HG03575 (cell line): ENCODE data around the gene ATRN.
"Not testable (repeated sequence)": the region's sequence is repeated elsewhere in the genome, so short reads cannot be mapped to it uniquely, and the experiment has no call there.

ENCODE experiments used
- ATAC-seq: cut with Tn5 transposase; IDR thresholded peaks from one replicate; pipeline ENCODE4 v1.9.1; 2021; ENCODE audit not compliant: unreplicated experiment, insufficient number of reproducible peaks, low FRiP score; ENCODE audit errors: extremely low read depth

ATRN gene

DNA sequence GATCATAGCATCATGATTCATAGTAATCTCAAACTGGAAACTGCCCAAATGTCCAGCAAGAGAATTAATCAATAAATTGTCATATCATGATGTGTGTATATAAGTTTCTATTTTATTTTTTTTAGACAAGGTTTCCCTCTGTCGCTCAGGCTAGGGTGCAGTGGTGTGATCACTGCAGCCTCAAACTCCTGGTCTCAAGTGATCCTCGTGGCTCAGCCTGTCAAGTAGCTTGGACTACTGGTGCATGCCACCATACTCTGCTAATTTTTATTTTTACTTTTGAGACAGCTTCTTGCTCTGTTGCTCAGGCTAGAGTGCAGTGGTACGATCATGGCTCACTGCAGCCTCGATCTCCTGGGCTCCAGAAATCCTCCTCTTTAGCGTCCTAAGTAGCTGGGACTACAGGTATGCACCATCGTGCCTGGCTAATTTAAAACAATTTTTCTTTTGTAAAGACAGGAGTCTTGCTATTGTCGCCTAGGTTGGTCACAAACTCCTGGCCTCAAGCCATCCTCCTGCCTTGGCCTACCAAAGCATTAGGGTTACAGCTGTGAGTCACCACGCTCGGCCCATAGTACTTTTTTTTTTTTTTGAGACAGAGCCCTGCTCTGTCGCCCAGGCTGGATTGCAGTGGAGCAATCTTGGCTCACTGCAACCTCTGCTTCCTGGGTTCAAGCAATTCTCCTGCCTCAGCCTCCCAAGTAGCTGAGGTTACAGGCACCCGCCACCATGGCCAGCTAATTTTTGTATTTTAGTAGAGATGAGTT, 8.7 kb upstream of the ATRN start:
- ATAC-seq = no peak

DNA sequence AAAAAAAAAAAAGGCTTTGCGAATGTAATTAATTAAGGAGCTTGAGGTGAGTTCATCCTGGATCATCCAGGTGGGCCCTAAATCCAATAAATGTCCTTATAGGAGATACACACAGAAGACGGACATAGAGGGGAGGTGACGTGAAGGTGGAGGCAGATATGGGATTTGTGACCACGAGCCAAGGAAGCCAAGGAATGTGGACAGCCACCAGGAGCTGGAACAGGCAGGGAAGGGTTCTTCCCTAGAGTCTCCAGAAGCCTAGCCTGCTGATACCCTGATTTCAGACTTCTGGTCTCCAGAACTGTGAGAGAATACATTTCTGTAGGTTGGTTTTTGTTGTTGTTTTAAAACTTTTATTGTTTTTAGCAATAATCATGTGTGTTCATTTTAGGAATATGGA, 6.7 kb upstream of the ATRN start:
- ATAC-seq = no peak

DNA sequence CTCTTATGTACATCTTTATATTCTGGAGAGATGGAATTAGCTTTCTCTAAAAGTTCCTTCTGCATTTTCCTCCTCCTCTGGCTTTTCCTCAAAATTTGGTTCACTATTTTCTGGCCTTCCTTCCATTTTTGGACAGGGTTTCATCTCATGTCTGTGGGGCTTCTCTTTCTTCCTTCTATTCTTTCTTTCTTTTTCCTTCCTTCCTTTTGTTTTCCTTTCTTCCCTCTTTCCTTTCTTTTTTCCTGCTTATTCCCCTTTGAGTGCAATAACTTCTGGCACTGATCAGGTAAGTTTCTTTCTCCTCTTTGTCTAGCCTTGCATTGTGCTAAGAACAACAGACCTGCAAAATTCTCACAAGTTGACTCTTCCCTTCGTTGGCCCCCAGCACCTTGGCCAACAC, 5.5 kb upstream of the ATRN start:
- ATAC-seq = no peak

DNA sequence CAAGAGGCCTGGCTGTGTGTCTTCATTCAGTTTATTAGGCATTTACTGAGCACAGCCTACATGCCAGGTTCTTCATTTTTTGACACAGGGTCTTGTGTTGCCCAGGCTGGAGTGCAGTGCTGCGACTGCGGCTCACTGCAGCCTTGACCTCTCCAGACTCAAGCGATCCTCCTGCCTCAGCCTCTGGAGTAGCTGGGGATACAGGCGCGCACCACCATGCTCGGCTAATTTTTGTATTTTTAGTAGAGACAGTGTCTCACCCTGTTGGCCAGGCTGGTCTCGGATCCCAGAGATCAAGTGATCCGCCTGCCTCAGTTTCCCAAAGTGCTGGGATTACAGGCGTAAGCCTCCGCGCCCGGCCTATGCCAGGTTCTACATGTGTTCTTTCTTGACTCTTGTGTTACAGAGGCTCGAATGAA, 601 bp upstream of the ATRN start:
- ATAC-seq = no peak

DNA sequence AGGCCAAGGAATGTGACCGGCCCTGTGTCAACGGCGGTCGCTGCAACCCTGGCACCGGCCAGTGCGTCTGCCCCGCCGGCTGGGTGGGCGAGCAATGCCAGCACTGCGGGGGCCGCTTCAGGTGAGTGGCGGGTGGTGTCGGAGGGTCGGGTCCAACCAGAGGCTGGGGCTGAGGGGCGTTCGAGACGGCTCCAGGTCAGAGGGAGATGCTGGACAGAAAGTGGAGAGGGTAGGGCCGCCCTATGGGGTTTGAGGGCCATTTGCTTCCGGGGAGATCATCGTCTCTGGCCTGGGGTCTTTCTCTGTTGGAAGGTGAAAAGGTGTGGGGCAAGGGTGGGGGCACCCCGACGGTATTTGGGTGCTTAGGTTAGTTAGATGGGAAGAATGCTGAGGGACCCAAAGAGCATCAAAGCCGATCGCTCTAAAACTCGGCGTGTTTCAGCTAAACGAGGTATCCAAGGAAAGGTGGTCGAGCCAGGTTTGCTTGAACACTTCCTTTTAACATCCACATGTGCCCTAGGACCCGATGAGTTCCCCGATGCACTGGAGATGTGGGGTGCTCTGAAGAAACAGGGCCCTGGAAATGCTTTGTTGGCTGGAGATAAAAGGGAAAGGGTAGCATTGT, 691 bp downstream of the ATRN start:
- no peak for ATAC-seq

DNA sequence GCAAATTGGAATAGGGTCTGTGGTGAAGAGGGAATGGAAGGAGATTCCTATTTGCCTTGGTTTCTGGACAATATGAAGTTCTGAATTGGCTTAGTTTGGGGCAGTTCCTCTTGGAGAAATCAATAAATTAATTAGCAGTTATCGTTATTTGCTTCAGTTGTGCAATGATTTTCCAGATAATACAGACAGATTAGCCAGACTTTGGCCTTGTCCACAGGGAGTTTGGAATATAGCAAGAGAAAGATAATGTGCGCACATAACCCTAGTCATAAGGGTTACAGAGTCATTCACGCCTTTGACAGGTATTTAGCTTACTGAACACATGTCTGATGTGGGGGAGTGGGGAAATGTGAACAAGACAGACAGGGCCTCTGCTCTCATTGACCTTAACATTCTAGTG, 1.3 kb downstream of the ATRN start:
- no peak for ATAC-seq

DNA sequence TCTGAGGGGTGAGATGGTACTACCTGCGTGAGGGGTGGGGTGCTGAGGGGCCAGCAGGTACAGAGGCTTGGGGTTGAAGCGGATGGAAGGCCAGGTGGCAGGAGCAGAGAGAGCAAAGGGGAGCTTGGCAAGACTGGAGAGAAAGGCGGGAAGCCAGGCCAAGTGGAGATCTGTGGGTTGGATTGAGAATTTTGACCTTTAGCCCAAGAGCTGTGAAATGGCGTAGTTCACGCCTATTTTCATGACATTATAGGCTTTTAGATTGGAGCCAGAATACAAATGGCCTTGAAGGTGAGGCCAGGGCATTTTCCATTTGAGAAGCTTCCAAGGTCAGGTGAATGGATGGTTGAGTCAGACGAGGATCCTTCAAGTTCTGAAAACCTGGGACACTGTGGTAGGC, 2.5 kb downstream of the ATRN start:
- ATAC-seq = no peak

DNA sequence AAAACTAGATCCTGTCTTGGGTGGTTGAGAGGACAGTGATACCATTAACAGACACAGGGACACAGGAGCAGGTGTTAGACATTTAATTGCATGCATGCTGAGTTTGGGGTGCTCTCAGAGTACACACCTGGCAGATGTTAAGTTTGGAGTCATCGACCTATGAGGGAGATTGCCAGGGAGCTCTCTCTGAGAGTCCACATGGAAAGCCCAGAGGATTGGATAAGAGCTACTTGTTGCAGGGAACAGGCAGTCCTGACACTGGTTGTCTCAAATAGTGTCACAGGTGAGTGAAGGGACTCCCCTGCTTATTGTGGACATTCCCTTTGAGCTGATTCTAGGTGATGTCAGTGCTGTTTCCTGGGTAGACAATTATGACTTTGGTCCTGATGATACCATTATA, 3.1 kb downstream of the ATRN start:
- ATAC-seq = no peak

DNA sequence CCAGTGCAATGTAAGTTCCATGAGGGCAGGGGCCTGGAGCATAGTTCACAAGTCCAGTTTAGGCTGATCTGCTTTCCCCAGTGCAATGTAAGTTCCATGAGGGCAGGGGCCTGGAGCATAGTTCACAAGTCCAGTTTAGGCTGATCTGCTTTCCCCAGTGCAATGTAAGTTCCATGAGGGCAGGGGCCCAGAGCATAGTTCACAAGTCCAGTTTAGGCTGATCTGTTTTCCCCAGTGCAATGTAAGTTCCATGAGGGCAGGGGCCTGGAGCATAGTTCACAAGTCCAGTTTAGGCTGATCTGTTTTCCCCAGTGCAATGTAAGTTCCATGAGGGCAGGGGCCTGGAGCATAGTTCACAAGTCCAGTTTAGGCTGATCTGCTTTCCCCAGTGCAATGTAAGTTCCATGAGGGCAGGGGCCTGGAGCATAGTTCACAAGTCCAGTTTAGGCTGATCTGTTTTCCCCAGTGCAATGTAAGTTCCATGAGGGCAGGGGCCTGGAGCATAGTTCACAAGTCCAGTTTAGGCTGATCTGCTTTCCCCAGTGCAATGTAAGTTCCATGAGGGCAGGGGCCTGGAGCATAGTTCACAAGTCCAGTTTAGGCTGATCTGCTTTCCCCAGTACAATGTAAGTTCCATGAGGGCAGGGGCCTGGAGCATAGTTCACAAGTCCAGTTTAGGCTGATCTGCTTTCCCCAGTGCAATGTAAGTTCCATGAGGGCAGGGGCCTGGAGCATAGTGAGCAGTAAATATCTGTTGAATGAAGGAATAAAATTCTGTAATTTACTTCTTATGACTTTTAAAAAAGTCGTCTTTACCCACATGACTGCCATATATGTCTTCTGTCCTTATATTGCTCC, 6.4 kb downstream of the ATRN start:
- ATAC-seq = not testable (repeated sequence)

DNA sequence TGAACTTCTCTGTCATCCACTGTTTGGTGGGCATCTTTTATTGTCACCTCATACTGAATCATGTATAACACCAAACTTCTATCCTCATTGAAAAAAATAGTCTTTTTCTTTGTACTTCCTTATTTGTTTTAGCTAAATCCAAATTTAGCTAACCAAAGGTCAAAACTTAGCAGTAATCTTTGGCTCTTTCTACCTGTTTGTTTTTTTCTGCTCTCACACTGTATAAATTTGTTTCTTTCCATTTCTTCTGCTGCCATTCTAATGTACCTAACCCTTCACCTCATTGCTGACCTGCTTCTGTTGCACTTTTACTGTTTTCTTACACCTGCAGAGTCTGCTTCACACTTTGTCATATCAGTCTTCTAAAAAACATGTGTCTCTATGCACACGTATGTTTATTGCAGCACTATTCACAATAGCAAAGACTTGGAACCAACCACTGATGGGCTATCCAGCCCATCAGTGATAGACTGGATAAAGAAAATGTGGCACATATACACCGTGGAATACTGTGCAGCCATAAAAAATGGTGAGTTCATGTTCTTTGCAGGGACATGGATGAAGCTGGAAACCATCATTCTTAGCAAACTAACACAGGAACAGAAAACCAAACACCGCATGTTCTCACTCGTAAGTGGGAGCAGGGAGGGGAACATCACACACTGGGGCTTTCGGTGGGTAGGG, 7.2 kb downstream of the ATRN start:
- no peak for ATAC-seq

DNA sequence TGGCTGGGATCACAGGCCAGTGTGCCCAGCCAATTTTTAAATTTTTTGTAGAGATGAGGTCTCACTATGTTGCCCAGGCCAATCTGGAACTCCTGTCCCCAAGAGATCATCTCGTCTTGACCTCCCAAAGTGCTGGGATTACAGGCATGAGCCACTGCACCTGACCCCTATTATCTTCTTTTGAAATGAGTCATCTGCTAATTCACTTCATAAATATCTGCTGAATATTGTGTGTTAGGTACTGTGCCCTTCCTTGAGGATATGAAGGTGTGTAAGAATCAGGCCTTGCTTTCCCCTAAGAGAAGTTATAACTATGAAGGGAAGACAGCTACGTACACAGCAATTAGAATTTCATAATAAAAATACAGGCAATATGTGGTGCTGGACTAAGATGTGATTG, 8.2 kb downstream of the ATRN start:
- ATAC-seq = no peak

DNA sequence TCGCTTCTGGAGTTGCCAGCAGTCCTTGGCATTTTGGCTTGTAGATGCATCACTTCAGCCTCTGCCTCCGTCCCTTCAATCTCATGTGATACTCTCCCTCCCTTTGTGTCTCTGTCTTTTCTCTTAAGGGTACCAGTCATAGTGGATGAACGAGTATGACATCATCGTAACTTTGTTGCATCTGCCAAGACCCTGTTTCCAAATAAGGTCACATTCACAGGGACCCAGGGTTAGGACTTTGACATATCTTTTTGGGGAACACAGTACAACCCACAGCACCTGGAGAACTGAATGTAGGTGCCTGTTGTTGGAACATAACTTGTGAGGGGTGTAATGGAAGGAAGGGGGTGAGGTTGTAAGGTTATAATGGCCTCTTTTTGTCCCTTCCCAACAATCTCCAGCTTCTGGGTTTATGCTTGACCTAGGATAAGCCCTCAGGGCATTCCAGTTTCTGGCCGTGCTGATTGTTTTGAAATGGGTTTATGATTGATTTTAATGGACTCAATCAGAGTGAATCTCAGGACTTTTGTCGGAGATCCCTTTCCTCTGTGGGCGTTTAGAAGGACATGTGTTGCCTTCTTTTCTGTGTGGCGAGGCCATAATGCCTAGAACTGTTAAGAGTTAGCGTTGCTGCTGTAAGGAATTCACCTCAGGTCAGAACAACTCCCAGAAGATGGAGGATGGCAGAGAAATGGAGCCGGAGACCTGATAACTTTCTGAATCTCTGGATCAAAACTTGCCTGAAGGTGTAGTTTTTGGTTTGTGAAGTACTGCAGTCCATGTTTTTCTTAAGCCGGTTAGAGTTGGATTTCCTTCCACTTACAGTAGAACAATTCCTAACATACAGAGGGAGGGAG, 9.2 kb downstream of the ATRN start:
- no peak for ATAC-seq

DNA sequence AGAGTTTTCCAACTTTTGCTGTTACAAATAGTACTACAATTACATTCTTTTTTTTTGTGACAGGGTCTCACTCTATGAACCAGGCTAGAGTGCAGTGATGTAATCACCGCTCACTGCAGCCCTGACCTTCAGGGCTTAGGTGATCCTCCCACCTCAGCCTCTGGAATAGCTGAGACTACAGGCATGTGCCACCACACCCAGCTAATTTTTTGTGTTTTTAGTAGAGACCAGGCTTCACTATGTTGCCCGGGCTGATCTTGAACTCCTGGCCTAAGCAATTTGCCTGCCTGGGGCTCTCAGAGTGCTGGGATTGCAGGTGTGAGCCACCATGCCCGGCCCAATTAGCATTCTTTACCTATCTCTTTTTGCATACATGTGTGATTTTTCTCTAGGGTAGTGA, 12.5 kb downstream of the ATRN start:
- ATAC-seq = no peak

DNA sequence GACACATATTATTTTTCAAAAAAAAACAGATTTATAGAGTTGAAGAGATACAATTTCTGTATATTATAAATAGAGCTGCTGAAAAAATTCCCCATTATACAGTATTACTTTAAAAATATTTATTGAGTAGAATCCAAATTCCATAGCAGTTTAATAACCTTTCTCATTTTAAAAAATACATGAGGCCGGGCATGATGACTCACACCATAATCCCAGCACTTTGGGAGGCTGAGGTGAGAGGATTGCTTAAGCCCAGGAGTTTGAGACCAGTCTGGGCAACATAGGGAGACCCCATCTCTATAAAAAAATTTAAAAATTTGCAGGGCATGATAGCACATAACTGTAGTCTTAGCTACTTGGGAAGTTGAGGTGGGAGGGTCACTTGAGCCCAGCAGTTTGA, 13.0 kb downstream of the ATRN start:
- no peak for ATAC-seq

DNA sequence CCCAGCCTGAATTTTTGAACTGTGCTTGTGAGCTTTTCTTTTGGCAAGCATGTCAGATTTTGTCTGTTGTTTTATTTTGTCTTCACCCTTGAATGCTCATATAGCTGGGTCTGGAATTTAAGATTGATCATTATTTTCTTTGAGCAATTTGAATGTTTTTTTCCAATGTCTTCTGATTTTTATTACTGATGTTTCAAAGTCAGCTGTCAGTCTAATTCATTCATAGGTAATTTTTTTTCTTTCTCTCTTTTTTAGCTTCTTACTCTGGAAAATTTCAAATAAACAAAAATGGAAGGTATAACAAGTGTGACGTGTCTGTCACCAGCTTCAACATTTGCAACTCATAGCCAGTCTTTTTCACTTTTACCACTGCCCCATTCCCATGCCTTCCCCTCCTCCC, 15.1 kb downstream of the ATRN start:
- no peak for ATAC-seq

DNA sequence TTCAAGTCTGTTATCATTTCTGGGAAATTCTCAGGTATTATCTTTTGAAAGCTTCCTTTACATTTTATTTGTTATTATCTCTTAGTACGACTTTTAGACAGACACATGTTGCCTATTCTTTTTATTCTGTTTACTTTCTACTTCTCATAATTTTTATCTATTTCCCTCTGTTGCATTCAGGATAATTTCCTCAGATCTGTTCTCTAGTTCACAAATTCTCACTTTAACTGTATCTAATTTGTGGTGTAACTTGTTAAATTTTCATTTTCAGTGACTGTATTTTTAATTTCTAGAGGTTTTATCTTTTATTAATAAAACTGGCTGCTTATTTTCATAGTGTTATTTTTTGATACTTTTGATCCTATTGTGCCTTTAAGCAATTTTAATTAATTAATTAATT, 16.0 kb downstream of the ATRN start:
- ATAC-seq = no peak

DNA sequence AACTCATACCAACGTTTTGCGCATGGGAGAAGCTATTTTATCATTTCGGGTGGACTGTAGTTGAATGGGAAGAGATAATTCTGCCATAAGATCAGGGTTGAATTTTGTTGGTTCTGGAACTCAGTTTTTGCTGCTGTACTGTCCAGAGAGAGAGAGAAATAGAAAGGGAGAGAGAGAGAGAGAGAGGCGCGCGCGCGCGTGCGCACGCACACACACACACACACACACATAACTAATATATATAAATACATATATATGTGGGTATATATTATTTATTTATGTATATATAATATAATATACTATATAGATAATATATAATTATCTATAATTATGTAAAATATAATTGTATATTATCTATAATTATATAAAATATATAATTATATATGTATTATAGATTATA, 21.9 kb downstream of the ATRN start:
- ATAC-seq = no peak

DNA sequence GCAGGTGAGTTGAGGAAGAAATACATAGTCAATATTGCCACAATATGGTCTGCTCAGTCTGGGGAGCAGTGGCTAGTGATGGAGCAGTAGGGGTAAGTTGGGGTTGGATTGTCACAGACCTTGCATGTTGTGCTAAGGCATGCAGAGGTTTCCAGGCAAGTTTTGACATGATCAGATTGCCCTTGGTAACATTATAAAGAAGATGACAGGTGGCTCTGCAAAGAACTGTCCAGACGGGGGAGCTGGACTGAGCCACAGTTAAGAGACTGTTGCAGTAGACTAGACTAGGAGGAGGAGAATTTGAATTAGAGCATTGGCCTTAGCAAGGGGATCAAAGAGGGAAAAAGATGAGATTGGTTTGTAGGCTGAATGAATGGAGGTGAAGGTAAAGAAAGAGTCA, 23.4 kb downstream of the ATRN start:
- no peak for ATAC-seq

DNA sequence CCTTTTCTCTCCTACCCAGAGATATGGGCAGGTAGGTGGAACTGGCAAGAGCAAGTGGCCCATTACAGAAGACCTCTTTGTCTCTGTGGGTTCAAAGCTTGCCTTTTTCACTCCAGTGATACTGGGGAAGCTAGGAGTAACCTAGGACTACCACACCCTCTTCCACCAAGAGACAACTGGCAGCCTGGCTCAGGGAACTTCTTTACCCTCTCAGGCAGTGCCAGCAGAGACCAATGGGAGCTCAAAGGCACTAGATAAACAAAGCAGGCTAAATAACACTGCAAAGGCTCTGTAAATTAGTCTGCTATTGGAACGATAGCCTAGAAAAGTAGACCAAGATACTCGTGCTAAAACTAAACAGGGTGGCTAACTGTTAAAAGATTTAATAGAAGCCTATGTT, 32.1 kb downstream of the ATRN start:
- ATAC-seq = no peak
